ENCODE measurements around the gene HTRA2. TPM values are rescaled to one million over a fixed set of nuclear protein-coding genes. Genes with fewer than 3 reads are reported as not detected.
A peak's percentile ranks its signal among the peaks of the same experiment; 100 is the strongest.

Gene HTRA2
- total and polyA plus RNA-seq, 9 of the 15 experiments (the other 6 are each of a cell fraction or from before 2014, with no cell fraction given), result 54.2 to 71.2 (median 65.8) TPM

DNA sequence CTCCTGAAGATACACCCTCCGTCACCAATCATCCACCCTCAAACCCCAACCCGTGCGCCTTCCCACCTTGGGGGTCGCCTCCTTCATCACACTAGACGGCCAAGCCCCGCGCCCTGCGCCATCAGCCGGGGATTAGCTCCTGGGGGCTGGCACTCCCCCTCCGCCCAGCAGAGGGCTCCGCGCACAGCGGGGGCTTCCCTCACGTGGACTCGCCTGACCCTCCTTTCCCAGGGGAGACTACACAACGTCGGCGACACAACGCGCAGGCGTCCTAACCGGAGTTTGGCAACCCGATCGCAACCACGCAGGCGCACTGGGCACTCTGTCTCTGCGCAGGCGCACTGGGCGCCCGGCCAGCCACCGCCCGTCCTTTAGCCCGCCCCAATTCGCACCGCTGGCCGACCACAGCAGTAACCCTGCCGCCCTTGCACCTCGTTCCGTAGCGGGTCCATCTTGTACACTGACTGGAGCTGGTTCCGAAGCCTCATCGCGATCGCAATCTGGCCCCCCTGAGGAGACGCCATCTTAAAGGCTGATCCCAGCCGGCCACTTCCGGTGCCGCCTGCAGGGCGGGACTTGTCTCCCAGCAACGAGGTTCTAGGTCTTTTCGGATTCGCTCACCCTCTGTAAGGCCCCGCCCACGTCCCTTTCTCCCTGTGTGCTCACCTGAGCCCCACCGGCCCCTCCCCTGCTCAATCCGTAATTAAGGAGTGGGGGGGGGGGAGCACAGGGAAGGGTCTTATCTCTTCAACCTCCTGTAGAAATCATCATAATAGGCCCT lies 22.4 kb upstream of the HTRA2 start, which contains the start of gene PCGF1 (continued):
- TF ChIP-seq, protein P1, sequence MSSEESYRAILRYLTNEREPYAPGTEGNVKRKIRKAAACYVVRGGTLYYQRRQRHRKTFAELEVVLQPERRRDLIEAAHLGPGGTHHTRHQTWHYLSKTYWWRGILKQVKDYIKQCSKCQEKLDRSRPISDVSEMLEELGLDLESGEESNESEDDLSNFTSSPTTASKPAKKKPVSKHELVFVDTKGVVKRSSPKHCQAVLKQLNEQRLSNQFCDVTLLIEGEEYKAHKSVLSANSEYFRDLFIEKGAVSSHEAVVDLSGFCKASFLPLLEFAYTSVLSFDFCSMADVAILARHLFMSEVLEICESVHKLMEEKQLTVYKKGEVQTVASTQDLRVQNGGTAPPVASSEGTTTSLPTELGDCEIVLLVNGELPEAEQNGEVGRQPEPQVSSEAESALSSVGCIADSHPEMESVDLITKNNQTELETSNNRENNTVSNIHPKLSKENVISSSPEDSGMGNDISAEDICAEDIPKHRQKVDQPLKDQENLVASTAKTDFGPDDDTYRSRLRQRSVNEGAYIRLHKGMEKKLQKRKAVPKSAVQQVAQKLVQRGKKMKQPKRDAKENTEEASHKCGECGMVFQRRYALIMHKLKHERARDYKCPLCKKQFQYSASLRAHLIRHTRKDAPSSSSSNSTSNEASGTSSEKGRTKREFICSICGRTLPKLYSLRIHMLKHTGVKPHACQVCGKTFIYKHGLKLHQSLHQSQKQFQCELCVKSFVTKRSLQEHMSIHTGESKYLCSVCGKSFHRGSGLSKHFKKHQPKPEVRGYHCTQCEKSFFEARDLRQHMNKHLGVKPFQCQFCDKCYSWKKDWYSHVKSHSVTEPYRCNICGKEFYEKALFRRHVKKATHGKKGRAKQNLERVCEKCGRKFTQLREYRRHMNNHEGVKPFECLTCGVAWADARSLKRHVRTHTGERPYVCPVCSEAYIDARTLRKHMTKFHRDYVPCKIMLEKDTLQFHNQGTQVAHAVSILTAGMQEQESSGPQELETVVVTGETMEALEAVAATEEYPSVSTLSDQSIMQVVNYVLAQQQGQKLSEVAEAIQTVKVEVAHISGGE (CRISPR knock-in tag; IDR thresholded peaks at IDR 0.05), result peak in 1 of 3 experiments; percentile 48; a peak in 1 of 6 replicates
- TF ChIP-seq MTA1 (IDR thresholded peaks at IDR 0.05; ENCODE audit: borderline replicate concordance), result no peak
- TF ChIP-seq ZNF707 (CRISPR knock-in tag; conservative IDR thresholded peaks at IDR 0.05), result no peak
- no peak for TF ChIP-seq TEAD4 (IDR thresholded peaks at IDR 0.05; ENCODE audit: low read length)
- TF ChIP-seq TEAD4 (CRISPR knock-in tag; IDR thresholded peaks at IDR 0.05; ENCODE audit: borderline replicate concordance), result no peak

Measured in K562 (cell line).